Tibial artery (tissue), 4 donors: ENCODE data around the gene EEF1A2.

Experiments
- DNase-seq, 2 donors: peaks; one replicate each; pipeline ENCODE4 v3.0.0-alpha.2; 2019
- H3K27ac ChIP-seq, 2 donors: fragments of 200-600 bp; sonication (generic) in 1 of 2; 1 replicate in 1 of 2; 2 replicates in 1 of 2; pipeline ENCODE4 v1.5.1; 2018 to 2019; ENCODE audit warnings: mild to moderate bottlenecking in 1 of 2
- H3K27me3 ChIP-seq, 2 donors: fragments of 200-600 bp; sonication (generic) in 1 of 2; one replicate each; pipeline versions ENCODE4 v1.5.1 to v1.6.0; 2016 to 2019
- H3K36me3 ChIP-seq, 3 donors: fragments of 200-600 bp; sonication (generic) in 2 of 3; one replicate each; pipeline ENCODE4 v1.5.1; 2016 to 2019; ENCODE audit warnings: mild to moderate bottlenecking in 2 of 3
- H3K4me1 ChIP-seq, 4 donors: fragments of 200-600 bp; sonication (generic) in 2 of 4; 1 replicate in 3 of 4; 2 replicates in 1 of 4; pipeline ENCODE4 v1.5.1; 2016 to 2019
- H3K4me3 ChIP-seq, 2 donors: fragments of 200-600 bp; sonication (generic) in 1 of 2; 1 replicate in 1 of 2; 2 replicates in 1 of 2; pipeline ENCODE4 v1.5.1; 2018 to 2019; ENCODE audit warnings: mild to moderate bottlenecking in 2 of 2
- H3K9me3 ChIP-seq, 3 donors: fragments of 200-600 bp; sonication (generic) in 1 of 3; one replicate each; pipeline ENCODE4 v1.5.1; 2016 to 2019
- intact Hi-C: fragments of 100-400 bp; cut with DNase I; formaldehyde crosslinking; loops from one replicate; pipeline ENCODE4 v1.15.0; 2023; ENCODE audit warnings: low total_unique reads
- TF ChIP-seq, protein P1 (sequence below), 2 experiments: fragments of 200-600 bp in 1 of 2; fragments of 450-650 bp in 1 of 2; IDR thresholded peaks; one replicate each; pipeline ENCODE4 v1.5.1; 2017 to 2019; ENCODE audit warnings: antibody characterized with exemption in 2 of 2, mild to moderate bottlenecking in 1 of 2, moderate library complexity in 1 of 2

Gene EEF1A2

DNA sequence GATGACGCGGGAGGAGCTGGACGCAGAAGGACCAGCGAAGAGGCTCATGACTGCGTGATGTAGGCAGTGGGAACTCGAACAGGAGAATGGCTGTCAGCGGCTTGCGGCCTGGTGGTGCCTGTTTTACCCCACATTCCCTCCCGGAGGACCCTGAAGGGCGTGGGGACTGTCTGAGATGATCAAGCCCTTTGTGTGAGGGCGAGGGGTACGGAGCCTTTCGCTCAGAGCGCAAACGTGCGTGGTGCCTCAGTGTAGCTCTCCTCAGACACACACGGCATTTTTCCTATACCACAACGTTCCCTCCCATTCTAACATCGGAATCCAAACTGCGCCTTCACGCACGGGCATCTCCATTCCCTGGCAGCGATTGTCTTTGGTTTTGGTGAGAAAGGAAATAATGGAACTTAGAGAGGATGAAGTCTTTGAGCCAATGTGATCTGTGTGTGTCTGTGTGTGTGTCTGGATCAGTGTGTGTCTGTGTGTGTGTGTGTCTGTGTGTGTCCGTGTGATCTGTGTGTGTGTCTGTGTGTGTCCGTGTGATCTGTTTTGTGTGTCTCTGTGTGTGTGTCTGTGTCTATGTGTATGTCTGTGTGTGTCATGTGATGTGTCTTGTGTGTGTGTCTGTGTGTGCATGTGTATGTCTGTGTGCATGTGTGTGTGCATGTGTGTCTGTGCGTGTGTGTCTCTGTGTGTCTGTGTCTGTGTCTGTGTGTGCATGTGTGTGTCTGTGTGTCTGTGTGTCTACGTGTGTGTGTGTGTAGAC, 33.0 kb upstream of the EEF1A2 start:
- no peaks in the 10 kb centered on the region for H3K36me3 ChIP-seq
- peaks cover 0 to 17% (median 0%) of the 10 kb centered on the region in 4 donors for H3K4me1 ChIP-seq
- H3K27ac ChIP-seq: no peak overlapping the region
- no peaks in the 10 kb centered on the region for H3K9me3 ChIP-seq
- no peak overlapping the region for H3K4me3 ChIP-seq
- peaks cover 0 to 51% of the 10 kb centered on the region in 2 donors for H3K27me3 ChIP-seq
- intact Hi-C loops: loop anchor here (10.0 kb wide), 1 partner anchor 333 kb away; the partner anchor contains the start of genes ABHD16B and TPD52L2
- no peak for DNase-seq
- TF ChIP-seq, protein P1, sequence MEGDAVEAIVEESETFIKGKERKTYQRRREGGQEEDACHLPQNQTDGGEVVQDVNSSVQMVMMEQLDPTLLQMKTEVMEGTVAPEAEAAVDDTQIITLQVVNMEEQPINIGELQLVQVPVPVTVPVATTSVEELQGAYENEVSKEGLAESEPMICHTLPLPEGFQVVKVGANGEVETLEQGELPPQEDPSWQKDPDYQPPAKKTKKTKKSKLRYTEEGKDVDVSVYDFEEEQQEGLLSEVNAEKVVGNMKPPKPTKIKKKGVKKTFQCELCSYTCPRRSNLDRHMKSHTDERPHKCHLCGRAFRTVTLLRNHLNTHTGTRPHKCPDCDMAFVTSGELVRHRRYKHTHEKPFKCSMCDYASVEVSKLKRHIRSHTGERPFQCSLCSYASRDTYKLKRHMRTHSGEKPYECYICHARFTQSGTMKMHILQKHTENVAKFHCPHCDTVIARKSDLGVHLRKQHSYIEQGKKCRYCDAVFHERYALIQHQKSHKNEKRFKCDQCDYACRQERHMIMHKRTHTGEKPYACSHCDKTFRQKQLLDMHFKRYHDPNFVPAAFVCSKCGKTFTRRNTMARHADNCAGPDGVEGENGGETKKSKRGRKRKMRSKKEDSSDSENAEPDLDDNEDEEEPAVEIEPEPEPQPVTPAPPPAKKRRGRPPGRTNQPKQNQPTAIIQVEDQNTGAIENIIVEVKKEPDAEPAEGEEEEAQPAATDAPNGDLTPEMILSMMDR (IDR thresholded peaks at IDR 0.05): no peak

DNA sequence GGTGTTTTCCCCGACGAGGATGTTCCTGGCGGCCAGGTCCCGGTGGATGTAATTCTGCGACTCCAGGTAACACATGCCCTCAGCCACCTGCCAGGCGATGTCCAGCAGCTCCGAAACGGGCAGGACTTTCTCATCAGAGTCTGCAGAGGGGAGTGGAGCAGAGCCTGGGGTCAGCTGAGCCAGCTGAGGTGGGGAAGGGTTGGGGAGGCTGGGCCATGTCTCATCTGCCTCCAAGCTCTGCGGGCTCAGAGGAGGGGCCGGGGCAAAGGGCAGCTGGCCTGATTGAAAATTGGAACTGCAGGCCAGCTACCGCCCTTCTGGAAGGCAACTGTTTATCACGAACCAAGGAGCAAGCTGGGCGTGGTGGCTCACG, 31.9 kb upstream of the EEF1A2 start:
- Histone ChIP-seq H3K36me3 (no peaks in the 10 kb centered on the region), H3K9me3 (no peaks in the 10 kb centered on the region), H3K27me3 (peaks cover 0 to 42% of the 10 kb centered on the region in 2 donors), H3K27ac (no peak overlapping the region), H3K4me1 (peaks cover 0 to 9% (median 0%) of the 10 kb centered on the region in 4 donors), H3K4me3 (no peak overlapping the region)
- no peak for DNase-seq
- intact Hi-C loops: loop anchor here (10.0 kb wide), 1 partner anchor 334 kb away; the partner anchor contains the start of genes ABHD16B and TPD52L2
- TF ChIP-seq, protein P1 (IDR thresholded peaks at IDR 0.05): no peak

DNA sequence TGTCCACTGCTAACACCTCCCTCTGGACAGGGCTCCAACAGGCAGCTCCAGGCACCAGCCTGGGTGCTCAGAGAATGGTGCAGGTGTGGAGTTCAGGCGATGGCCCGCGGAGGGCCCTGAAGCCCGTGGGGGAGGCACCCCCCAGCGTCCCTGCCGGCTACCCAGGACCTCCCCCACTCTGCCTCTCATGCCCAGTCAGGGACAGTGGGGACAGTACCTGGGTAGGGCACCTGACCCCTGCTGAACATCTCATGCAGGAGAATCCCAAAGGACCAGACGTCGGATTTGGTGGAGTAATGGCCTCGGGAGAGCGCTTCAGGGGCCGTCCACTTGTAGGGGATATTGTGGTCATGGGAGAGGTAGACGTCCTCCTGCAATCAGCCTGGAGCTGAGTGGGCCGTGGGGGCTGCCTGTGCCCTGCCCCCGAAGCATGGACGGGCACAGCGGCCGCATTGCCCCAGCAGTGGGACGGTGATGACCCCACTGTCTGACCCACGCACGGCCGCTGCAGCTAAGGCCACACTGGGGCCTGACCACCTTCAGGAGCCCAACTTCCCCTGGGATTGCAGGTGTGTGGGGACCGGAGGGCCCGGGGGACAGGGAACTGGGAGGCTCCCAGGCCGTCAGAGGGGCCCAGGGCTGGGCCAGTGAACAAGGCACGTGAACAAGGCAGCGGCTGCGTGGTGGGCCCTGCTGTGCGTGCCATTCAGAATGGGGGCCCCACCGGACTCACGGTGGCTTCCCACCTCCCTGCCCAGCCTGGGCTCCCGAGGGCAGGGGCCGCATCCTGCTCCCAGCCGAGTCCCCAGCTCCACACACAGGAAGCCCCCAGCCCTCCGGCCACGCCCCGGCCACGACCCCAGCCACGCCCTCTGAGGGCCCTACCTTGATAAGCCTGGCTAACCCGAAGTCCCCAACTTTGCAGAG, 31.2 kb upstream of the EEF1A2 start:
- TF ChIP-seq, protein P1 (IDR thresholded peaks at IDR 0.05): no peak
- Histone ChIP-seq H3K27ac (no peak overlapping the region), H3K9me3 (no peaks in the 10 kb centered on the region), H3K4me3 (no peak overlapping the region), H3K4me1 (peaks cover 0 to 9% (median 0%) of the 10 kb centered on the region in 4 donors), H3K27me3 (peaks cover 0 to 37% of the 10 kb centered on the region in 2 donors), H3K36me3 (no peaks in the 10 kb centered on the region)
- DNase-seq: no peak
- intact Hi-C loops: loop anchor here (10.0 kb wide), 1 partner anchor 335 kb away; the partner anchor contains the start of genes ABHD16B and TPD52L2

DNA sequence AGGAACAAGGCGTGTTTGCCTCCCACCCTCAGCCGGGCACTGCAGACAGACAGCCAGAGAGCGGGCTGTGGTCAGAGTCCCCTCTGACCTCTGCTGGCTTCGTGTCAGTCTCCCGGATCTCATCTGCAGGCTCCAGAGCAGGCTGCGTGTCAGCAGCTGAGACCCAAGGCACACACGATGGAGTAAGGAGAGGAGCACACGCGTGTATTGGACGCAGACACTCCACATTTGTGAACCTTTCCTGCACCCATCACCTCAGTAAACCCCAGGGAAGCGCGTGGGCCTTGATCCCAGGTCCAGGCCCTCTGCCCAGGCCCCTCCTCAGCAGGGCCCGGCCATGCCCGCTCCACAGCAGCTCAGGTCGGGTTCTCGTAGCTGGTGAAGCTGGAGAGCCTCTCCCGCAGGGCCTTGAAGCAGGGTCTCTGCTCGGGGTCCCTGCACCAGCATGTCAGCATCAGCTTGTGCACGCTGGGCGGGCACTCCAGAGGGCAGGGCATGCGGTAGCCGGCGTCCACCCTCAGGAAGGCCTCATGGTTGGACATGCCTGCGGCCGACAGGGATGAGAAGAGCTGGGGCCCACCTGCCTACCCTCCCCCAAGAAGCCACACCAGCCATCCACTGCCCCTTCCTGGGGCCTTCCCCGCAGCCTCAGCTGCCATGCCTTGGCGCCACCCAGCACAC, 30.4 kb upstream of the EEF1A2 start:
- Histone ChIP-seq H3K27ac (no peak overlapping the region), H3K27me3 (peaks cover 0 to 29% of the 10 kb centered on the region in 2 donors), H3K9me3 (no peaks in the 10 kb centered on the region), H3K36me3 (no peaks in the 10 kb centered on the region), H3K4me1 (peaks cover 0 to 1% (median 0%) of the 10 kb centered on the region in 4 donors), H3K4me3 (no peak overlapping the region)
- intact Hi-C loops: no loop called here
- no peak for DNase-seq
- TF ChIP-seq, protein P1 (IDR thresholded peaks at IDR 0.05): no peak

- H3K27me3 ChIP-seq: peaks cover 0 to 9% of the 10 kb centered on the region in 2 donors
- intact Hi-C loops: no loop called here
- TF ChIP-seq, protein P1 (IDR thresholded peaks at IDR 0.05): no peak
- no peak overlapping the region for H3K4me3 ChIP-seq
- H3K36me3 ChIP-seq: peaks cover 0 to 15% (median 12%) of the 10 kb centered on the region in 3 donors
- H3K27ac ChIP-seq: no peak overlapping the region
- no peak for DNase-seq
- H3K9me3 ChIP-seq: no peaks in the 10 kb centered on the region
- H3K4me1 ChIP-seq: peaks cover 0 to 9% (median 6%) of the 10 kb centered on the region in 4 donors
Measured at GRCh38 chr20:63527184-63527583, 28.3 kb upstream of the EEF1A2 start.
